Sciatic nerve (tissue), 2 donors: ENCODE measurements around the gene C11orf91. TPM values are rescaled to one million over a fixed set of nuclear protein-coding genes. Genes with fewer than 3 reads are reported as not detected.
"Not testable (repeated sequence)": the region's sequence is repeated elsewhere in the genome, so short reads cannot be mapped to it uniquely, and the experiment has no call there.

ENCODE experiments used
- ATAC-seq: fragments of 200-7000 bp; cut with Tn5 transposase; one replicate; pipeline ENCODE4 v1.9.1; 2020; ENCODE audit warnings: mild to moderate bottlenecking, moderate library complexity
- DNase-seq: peaks from one replicate; pipeline ENCODE4 v3.0.0-alpha.2; 2020; ENCODE audit warnings: low spot score
- intact Hi-C: fragments of 100-400 bp; cut with DNase I; formaldehyde crosslinking; loops from one replicate; pipeline ENCODE4 v1.14.2; 2022
- total RNA-seq: library from RNA; stranded (reverse); fragmentation: NEBNext Ultra II Directional; extraction: Animal tissue kit (Norgen Biotek cat#: 25700); gene quantifications from one replicate; pipeline ENCODE4 v1.2.1, GENCODE V29; 2021
- donor health status: DM: no; HTN: no; CAD: no.
- donor health status: DM: no; HTN: no; CAD: no.

C11orf91 gene
- total RNA-seq, 1 donor from 2014 or later: not detected

DNA sequence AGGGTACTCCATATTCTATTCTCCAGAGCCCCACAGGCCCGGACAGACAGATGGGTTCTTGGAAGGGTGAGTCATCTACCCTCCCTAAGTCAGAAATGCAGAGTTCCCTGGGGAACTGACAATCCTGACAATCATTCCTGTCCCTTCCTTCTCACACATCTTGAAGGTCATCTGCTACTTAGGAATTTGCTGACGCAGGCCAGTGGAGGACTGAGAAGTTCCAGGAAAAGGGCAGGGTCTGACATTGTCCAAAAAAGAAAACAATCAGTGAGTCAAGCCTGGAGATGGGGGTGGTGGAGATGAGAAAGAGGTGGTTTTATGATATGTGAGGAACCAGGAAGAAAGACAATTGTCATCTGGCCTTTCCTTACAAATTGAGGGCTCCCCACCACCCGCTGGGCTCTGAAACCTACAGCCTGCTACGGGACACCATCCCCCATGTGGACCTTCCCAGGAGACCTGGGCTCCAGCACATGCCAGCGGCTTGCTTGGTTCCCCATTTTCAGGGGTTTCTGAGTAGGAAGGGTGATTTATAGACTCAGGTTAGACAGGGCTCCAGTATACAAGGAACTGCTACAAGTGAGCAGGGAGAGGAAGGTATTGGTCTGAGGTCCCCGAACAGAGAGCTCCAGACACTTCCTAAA, 22.7 kb upstream of the C11orf91 start:
- intact Hi-C loops: no loop called here
- DNase-seq: no peak

DNA sequence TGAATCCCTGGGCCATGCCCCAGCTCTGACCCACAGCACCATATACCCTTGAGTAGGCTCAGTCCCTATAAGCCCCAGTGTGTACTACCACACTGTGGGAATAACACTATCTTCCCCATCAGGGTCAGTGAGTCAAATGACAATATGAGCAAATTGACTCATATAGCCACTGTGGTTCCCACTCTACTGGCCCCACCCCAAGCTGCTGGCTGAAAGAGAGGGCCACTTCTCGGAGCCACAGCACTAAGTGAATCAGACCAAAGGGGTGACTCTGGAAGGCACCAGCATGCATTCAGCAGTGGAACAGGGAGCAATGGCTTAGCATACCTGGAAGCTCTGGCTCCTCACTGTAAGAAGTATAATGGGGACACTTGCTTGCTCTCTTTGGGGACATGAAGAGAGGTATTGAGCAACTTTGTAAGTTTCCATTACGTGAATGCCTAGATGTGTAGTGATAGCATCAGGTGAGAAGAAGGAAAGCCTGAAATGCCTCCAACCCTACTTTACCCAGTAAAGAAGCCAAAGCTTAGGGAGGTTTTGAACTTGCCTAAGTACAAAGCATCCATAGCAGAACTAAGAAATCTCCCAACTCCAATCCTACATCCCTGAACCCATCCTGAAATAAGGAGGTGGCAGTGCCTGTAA, 22.1 kb upstream of the C11orf91 start:
- intact Hi-C loops: no loop called here
- DNase-seq: peak; percentile 54

More for the DNA sequence above, 22.7 kb upstream of the C11orf91 start:
- ATAC-seq: peak; percentile 76

DNA sequence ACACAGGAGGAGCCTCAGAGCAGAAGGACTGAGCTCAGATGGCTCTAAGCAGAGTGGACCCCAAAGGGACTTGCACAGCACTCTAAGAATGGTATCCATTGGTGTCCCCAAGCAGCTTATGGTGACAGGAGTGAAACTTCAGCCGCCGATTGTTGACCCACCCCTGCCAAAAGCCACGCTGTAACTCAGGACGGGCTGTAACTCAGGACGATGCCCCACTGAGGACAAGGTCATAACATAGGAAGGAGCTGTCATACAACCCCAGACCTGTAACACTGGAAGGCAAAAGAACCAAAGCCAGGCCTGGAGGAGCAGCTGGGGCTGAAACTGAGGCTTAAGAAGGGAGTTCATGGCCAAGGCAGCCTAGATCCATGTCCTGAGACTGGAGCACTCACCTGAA, 21.4 kb upstream of the C11orf91 start:
- intact Hi-C loops: no loop called here
- no peak for DNase-seq
- ATAC-seq: no peak

More for the DNA sequence above, 22.1 kb upstream of the C11orf91 start:
- ATAC-seq: peak; percentile 11

DNA sequence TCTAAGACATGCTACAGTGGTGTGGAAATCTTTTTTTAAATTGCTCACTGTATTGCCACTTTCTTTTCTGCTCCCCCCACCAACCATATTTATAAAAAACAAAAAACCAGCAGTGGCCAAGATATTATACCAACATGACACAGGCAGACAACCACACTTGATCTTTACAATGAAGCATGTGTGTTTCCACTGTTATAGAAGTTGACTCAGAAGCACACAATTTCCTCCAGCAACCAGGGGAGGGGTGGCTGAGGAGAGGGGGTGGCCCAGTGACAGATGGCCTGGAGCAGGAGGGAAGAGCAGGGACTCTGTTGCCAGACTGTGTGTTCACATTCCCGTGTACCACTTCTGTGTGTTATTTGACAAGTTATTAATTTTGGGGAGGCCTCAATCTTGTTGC, 20.8 kb upstream of the C11orf91 start:
- ATAC-seq: no peak
- intact Hi-C loops: no loop called here
- peak; percentile 62 for DNase-seq

DNA sequence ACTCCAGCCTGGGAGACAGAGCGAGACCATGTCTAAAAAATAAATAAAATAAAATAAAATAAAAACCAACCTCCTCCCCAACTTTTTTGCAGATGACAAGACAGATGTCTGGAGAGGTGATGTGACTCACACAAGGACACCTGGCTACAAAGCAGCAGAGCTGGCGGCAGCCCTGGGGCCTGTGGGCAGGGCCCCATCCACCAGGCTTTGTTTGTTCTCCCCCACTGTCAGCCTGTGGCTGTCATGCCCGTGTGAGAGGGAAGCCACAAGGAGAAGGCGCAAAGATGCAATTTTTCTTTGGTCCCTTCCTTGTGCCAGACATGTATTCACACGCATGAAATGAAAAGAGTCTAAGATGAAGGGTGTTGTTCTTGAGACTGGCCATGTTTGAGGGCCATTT, 19.0 kb upstream of the C11orf91 start:
- intact Hi-C loops: no loop called here

DNA sequence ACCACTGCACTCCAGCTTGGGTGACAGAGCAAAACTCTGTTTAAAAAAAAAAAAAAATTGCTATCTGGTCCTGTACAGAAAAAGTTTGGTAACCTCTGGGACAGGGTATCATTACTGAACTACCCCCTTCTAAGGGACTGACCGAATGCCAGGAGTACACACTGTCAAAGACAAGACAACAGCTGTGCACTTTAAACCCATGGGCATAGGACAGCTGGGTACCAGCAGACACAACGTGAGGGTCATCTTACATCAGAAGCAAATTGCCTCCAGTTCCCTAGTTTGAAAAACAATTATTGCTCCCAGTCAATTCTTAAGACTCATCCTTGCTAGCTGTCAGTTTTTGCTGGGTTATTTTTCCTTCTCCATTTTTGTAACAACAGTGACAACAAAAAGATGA, 17.8 kb upstream of the C11orf91 start:
- ATAC-seq: no peak
- no peak for DNase-seq
- intact Hi-C loops: no loop called here

More for the DNA sequence above, 19.0 kb upstream of the C11orf91 start:
- DNase-seq: no peak
- ATAC-seq: no peak

DNA sequence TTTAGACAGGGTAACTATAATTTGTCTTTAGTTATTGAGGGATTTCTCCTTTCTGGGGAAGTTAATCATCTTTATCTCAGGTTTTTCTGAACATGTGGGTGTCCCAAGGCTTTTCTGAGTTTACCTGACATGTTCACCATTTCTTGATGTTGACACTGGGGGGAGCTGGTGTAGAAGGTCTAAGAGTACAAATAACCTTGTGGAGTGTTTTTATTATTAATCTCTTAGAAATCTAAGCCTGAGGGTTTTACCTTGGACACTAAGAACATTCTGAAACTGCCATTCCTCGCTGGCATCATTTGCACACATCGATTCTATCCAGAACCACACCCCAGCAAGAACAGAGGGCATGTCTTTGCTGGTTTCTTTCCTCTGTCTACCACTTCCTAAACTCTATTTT, 15.6 kb upstream of the C11orf91 start:
- ATAC-seq: peak; percentile 46
- intact Hi-C loops: no loop called here
- no peak for DNase-seq

DNA sequence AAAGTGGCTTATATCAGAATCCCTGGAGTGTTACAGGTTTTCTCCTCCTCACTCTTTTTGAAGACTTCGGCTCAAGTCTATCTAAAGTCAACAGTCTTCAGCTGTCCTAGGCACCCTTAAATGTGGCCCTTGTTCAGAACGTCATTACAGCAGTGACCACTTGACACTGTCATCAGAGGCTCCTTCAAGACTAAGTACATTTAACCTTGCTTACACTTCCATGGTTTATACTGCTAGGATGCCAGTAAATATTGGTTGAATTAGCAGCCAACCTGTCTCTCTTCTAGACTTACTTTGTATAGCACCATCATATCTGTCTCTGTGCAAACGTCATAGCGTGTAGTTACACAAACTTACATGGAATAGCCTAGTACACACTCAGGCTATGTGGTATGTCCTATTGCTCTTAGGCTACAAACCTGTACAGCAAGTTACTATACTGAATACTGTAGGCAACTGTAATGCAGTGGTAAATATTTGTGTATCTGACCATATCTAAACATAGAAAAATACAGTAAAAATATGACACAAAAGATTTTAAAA, 13.3 kb upstream of the C11orf91 start:
- ATAC-seq: no peak
- no peak for DNase-seq
- intact Hi-C loops: no loop called here

DNA sequence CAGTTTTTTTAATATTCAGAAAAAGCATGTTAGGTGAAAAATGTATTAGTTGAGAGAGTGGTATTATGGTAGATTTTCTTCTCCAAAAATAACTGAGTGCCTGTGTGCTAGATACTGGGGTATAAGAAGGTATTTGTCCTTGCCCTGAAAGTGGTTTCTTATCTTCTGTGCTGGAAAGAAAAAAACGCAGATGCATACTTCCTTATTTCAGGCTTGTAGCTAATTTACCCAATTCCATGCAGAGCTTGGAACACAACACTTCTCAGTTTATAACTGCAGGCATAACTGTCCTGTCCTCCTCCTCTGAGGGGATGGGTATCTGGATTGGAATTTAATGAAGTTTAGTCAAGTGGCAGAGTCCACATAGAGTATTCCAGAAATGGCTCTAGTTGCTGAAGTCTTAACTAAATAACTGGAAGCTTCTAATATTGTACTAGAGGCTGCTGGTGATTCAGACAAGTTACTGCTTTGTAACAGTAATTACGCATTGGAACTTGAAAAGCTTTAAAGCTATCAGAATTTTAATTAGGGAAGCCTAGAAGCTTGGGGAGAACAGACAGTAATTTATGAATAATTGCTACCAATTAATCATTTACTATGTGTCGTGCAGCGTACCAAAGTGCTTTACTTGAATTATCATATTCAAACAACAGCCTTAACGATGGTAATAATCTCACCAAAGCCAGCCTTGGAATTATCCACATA, 12.7 kb upstream of the C11orf91 start:
- ATAC-seq (no peak), DNase-seq (no peak)
- intact Hi-C loops: no loop called here

DNA sequence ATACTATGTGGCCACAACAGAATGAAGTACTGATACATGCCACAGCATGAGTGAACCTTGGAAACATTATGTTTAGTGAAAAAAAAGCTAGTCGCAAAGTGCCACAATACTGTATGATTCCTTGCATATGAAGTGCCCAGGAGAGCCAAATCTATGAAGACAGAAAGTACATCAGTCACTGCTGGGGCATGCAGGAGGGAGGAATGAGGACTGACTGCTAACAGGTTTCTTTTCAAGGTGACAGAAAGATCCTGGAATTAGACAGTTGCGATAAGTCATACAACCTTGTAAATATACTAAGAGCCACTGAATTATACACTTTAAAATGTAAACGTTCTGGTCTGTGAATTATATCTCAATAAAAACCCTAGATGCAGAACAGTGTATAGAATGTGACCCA, 11.8 kb upstream of the C11orf91 start:
- intact Hi-C loops: no loop called here
- ATAC-seq (no peak), DNase-seq (no peak)

DNA sequence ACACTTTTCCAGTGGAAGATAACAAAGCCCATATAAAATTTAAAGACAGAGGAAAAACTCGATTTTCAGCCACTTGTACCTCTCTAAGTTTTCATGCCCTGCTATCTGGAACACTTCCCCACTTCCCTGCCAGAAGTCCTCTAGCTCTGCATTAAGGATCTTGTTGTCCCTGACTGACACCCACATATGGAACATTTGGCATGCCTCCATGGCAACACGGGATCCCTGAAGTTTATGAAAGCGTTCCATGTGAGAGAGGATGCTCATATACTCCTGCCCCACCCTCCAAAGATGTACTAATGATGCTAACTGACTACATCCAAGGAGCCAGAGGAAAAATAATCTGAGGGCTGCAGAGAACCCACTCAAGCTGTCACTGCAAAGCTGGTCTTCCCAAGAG, 8.8 kb upstream of the C11orf91 start:
- no peak for ATAC-seq
- intact Hi-C loops: no loop called here
- DNase-seq: peak; percentile 59

DNA sequence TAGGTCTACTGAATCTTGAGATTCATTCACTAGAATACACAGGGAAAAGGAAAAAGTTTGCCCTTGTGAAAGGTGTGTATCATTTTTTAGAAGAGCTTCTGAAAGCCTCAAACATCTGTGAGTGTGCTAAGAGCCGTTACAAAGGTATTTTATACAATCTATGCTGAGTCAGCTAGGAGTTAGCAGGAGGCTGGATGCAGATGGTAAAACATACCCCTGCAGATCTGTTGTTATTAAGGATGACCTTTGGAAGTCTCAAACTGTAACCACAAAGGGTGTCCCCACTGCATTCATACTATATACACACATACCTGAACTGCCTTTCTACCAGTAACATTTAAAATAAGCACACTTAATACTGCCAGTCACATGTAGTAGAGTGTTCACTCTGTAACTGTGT, 8.4 kb upstream of the C11orf91 start:
- ATAC-seq (no peak), DNase-seq (no peak)
- intact Hi-C loops: no loop called here

DNA sequence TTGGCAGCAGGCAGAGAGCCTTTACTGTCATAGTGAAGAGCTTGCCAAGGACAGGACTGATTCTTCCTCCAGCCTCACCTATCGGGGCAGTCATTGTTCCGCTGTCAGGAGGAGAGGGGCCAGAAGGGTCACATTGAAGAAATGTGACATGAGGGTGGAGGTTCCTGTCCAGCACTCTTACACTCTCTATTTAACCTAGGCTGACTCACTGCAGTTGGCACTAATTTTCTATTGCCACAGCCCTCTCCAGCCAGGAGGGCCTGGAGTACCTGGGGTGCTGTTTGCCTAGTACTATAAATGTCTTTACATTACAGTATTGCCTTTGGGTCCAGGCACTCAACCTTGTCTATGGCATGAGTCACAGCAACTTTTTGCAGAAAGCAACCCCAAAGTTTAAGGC, 7.2 kb upstream of the C11orf91 start:
- intact Hi-C loops, DNase-seq, ATAC-seq: not testable (repeated sequence)

DNA sequence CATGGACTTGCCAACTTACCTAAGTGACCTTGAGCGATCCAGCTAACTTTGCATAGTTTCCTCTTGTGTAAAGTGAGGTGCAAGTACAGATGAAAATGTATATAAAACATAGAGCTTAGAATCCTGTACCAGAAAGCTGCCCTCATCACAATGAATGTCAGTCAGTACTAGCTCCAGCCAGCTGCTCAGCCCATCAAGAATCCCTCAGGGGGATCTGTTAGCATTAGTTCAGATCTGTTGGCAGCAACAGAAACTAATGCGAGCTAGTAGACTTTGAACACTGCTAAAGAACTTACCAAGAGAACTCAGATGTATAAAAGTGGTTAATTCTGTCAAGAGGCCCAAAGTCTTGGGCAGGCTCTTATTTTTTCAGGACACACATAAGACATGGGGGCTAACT, 6.3 kb upstream of the C11orf91 start:
- DNase-seq: peak; percentile 42
- ATAC-seq: peak; percentile 42
- intact Hi-C loops: no loop called here

DNA sequence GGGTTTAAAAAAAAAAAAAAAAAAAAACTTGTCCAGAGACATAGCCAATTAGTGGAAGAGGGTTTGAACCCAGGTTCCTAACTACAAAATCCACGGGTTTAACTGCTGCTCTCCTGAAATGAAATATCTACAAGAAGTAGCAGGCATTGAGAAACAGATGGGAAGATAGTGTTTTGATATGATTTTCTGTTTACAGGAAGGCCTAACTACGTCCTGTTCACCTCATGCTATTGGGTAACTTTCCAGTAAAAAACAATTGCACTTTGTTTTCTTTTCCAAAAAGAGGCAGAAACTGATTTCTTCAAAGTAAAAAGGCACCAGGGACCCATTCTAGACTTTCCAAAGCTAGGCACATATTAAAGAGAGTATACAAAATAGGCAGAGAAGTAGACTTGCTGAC, 5.9 kb upstream of the C11orf91 start:
- ATAC-seq (peak; percentile 66), DNase-seq (no peak)
- intact Hi-C loops: no loop called here

DNA sequence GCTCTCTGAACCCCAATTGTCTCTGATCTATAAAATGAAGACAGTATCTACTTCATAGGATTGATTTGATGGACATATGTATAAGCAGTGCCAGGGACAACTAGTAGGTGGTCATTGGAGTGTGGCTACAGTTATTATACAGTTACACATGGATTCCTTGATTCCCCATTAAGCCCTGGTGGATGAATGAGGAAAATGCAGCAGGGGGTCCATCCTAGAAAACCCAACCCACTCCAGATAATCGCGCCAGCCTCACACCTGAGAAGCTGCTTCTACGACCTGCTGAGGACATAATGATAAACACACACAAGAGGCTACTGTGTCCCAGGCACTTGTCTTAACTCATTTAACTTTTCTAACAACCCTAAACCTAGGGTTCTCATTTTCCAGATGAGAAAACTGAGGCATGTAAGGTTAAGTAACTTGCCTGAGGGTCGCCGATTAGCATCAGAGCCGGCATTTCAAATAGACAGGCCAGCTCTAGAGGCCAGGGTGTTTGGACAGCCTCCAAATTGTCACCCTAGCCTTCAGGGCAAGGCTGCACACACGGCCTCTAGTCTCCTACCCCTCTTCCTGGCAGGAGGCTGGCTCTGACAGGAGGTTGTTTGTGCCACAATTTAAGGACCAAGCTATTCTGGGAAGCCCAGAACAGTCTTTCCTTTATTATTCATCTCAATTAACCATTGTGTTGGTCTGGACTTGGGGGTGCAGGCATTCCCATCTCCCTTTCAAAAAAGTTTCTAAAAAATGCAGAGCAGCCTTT, 3.8 kb upstream of the C11orf91 start:
- peak; percentile 60 for DNase-seq

DNA sequence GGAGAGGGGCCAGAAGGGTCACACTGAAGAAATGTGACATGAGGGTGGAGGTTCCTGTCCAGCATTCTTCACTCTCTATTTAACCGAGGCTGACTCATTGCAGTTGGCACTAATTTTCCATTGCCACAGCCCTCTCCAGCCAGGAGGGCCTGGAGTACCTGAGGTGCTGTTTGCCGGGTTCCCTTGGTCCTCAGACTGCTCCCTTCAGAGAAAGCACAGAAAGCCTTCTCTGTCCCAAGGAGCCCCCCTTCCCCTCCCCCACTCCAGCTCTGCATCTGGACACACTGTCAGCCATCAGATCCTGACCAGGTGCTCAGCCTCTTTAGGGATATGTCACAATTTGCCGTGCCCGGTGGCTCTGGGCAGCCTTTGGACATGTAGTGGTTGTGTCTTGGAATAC, 3.2 kb upstream of the C11orf91 start:
- intact Hi-C loops: loop anchor here (5.0 kb wide), 2 partner anchors 34 to 1219 kb away; partner anchors contain the start of gene CD59
- ATAC-seq: no peak
- peak; percentile 59 for DNase-seq

More for the DNA sequence above, 3.8 kb upstream of the C11orf91 start:
- intact Hi-C loops: loop anchor here (5.0 kb wide), 2 partner anchors 33 to 1218 kb away; partner anchors contain the start of gene CD59
- ATAC-seq: no peak

DNA sequence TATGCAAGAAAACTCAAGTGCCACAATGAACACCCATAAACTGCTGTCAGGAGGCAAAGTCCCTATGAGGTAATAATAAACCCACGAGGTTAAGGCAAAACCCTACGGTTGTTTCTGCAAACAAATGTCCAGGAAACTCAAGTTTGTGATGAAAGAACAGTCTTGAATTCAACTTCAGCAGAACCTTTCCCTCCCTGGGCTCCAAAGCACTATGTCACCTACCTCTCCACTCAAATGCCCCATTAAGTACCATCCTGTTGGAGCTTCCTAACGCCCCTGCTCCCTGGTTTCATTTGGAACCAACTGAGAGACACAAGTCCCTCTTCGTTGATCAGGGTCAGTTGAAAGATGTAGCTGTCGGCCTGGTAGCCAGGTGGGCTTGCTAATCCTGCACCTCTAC, 2.6 kb upstream of the C11orf91 start:
- intact Hi-C loops: loop anchor here (5.0 kb wide), 2 partner anchors 34 to 1219 kb away; partner anchors contain the start of gene CD59
- ATAC-seq (no peak), DNase-seq (no peak)
